WI38 (cell line): ENCODE measurements around the gene RAB40C.

Source experiments
- H3K4me3 ChIP-seq: 2 replicates; pipeline ENCODE4 v1.5.1; 2011; ENCODE audit warnings: low read depth, mild to moderate bottlenecking, control low read depth, low read length
- CTCF ChIP-seq: IDR thresholded peaks from 2 replicates; pipeline ENCODE4 v1.5.1; 2012; ENCODE audit warnings: low read depth, mild to moderate bottlenecking, control low read depth, low read length

Gene RAB40C

DNA sequence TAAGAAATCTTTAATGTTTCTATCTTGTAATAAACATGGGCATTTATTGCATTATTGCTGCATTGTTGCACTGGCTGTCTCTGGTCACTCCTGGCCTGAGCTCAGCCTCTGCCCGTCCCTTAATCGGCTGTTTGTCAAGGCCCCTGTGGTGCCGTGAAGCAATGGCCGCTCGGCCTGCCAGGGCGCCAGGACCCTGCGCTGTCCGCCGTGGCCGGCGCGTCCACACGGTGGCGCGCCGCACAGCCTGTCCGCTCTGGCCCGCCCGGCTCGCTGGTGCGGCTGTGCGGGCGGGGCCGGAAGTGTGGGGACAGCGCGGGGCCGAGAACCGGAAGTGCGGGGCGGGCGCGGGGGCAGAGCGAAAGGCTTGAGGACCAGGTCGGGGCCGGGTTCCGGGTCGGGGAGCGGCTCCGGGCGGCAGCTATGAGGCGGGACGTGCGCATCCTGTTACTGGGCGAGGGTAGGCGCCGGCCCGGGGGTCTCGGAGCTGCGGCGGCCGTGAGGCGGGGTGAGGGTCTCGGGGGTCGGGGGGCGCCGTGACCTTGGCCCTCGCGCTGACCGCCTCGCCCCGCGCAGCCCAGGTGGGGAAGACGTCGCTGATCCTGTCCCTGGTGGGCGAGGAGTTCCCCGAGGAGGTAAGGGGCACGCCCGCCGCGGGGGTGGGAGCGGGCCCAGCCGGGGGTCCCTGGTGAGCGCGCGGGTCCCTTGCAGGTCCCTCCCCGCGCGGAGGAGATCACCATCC is 78.1 kb downstream of the RAB40C start, which contains the start of gene RHOT2:
Gene RHOT2 (plus strand): TSS at position 353 of the 739 bp plus-strand sequence. CDS start 68 bp downstream, at position 421.
- TF ChIP-seq CTCF = peak; percentile 50
- peak within 1 kb of the TSS; percentile 75 for H3K4me3 ChIP-seq

DNA sequence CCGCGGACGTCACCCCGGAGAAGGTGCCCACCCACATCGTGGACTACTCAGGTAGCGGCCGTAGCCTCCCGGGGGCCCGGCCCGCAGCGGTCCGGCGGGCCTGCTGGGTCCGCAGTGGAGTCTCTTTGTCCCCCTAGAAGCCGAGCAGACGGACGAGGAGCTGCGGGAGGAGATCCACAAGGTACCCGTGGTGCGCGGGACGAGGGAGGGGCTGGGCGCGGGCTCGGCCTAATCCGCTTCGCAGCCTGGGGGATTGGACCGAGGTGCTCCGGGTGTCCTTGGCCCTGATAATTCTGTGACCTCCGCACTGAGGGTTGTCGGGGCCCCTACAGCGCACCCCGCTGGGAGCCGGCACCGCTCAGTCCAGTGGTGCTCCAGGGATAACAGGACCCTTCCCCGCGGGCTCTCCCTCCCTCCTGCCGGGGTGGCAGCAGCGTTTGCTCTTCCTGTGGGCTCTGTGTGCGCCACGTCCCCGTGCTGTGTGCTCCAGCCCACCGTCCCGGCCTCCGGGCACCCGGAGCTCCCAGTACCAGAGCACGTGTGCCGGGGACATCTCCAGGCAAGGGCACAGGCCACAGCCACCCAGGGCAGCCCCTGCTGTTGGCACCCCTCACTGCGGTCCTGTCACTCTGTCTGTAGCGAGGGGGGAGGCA is 78.8 kb downstream of the RAB40C start:
- peak overlapping the region; percentile 75 for H3K4me3 ChIP-seq
- TF ChIP-seq CTCF = no peak

DNA sequence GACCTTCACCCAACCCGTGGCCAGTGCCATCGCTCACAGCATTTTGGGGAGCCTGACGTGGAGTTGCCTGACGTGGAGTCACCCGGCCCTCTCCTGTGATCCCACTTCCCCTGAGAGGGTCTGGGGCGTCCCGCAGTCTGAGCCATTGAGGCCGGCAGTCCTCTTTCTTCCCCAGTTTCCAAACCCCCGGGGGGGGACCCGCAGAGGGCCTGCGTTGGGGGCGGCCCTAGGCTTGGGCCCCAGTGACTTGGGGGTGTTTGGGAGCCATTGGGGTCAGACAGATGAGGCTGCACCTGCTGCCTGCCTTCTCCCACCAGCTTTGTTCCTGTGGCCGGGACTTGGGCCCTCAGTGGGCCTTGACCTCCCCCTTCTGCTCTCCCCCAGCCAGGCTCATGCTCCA is 79.8 kb downstream of the RAB40C start:
- no peak for TF ChIP-seq CTCF
- no peak overlapping the region for H3K4me3 ChIP-seq

- TF ChIP-seq CTCF = no peak
- H3K4me3 ChIP-seq = no peak overlapping the region
Measured at GRCh38 chr16:670485-671352, 80.9 kb downstream of the RAB40C start.

DNA sequence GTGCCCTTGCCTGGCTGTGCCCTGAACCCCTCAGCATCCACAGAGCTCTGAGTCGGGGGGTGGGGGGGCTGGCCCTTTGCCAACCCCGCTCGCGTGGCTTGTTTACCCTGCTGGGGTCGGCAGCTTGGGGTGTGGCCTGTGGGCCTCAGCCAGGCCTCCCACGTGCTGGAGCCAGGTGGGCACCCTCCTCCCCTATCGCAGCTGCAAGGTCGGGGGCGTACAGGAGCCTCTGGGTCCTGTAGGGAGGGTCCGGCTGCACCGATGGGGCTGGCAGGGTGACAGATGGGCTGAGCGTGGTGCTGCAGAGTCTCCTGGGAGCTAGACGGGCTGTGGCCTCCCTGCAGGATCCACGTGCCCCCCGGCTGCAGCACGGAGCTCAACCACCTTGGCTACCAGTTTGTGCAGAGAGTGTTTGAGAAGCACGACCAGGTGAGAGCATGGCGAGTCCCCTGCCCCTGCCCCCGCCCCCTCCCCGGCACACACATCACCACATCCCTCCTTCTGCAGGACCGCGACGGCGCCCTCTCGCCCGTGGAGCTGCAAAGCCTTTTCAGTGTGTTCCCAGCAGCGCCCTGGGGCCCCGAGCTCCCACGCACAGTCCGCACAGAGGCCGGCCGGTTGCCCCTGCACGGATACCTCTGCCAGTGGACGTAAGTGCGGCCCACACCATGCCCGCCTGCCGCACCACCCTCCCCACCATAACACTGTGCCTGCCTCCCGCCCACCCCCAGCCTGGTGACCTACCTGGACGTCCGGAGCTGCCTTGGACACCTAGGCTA is 81.7 kb downstream of the RAB40C start:
- TF ChIP-seq CTCF = no peak
- H3K4me3 ChIP-seq = no peak overlapping the region

DNA sequence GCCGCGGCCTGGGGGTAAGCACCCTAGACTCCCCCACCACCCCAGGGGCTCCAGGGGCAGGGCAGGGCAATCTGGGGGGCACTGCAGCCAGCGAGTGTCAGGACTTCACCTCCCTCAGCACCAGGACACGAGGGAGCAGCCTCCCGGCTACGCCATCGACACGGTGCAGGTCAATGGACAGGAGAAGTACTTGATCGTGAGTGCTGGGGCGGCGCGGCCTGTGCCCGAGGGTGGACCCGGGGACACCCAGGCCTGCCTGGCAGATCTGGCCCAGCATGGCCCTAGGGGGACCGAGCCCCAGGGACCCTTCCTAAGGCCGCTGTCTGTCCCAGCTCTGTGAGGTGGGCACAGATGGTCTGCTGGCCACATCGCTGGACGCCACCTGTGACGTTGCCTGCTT is 82.5 kb downstream of the RAB40C start:
- TF ChIP-seq CTCF = no peak
- H3K4me3 ChIP-seq = no peak overlapping the region
